Ureter (tissue), 1 donor: ENCODE results near the gene FAAH. TPM values are rescaled to one million over a fixed set of nuclear protein-coding genes. Genes with fewer than 3 reads are reported as not detected.

Experiments used
- DNase-seq: peaks from one replicate; pipeline ENCODE4 v3.0.0-alpha.2; 2020; ENCODE audit warnings: low spot score
- total RNA-seq: library from RNA; stranded (reverse); gene quantifications from one replicate; pipeline ENCODE4 v1.2.4, GENCODE V29; 2023
- donor health status: DM: yes; HTN: yes; CAD: no.

The FAAH gene
- total RNA-seq, 1 donor from 2014 or later = 62.9 TPM

DNA sequence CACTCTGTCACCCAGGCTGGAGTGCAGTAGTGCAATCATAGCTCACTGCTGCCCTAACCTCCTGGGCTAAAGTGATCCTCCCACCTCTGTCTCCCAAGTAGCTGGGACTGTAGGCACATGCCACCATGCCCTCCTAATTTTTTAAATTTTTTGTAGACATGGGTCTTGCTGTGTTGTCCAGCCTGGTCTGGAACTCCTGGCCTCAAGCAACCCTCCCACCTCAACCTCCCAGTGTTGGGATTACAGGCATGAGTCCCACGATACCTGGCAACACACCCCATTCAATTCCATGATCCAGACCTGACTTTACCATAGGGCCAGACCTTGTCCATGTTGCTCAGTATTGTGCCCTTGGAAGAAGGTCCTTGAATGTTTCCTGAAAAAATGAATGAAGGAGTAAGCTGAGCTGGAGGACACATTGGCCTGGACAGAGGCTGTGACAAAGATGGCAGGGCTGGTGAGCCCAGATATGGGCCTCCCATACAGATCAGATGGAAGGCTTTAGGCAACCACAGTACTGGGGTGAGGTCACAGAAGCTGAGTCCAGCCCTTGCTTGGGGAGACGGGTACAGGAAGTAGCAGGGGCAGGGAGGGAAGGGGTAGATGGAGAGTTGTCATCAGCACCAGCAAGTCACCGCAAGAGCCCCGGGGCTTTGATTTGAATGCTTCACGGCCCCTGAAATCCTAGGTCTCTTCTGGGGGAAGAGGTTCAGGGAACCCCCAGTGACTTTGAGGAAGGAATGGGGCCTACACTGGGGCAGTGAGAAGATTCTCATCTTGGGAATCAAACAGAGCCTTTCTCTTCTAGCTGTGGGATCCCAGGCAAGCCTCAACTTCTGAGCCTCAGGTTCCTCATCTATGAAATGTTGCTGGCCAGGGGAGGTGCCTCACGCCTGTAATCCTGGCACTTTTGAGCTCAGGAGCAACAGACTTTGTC, 55.4 kb downstream of the FAAH start:
- no peak for DNase-seq

DNA sequence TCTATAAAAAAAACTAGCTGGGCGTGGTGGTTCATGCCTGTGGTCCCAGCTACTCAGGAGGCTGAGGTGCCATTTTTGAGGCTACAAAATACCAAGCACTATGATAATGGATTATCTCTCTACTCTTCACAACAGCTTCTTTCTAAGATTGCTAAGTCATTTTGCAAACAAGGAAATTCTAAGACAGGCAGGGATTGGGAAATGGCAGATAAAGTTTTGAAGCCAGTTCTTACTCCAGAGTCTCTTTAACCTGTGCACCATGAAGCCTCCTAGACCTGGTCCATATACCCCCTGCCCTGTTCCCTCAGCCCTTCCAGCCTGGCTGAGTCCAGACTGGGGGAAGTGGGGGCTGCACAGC, 56.0 kb downstream of the FAAH start:
- DNase-seq = no peak

DNA sequence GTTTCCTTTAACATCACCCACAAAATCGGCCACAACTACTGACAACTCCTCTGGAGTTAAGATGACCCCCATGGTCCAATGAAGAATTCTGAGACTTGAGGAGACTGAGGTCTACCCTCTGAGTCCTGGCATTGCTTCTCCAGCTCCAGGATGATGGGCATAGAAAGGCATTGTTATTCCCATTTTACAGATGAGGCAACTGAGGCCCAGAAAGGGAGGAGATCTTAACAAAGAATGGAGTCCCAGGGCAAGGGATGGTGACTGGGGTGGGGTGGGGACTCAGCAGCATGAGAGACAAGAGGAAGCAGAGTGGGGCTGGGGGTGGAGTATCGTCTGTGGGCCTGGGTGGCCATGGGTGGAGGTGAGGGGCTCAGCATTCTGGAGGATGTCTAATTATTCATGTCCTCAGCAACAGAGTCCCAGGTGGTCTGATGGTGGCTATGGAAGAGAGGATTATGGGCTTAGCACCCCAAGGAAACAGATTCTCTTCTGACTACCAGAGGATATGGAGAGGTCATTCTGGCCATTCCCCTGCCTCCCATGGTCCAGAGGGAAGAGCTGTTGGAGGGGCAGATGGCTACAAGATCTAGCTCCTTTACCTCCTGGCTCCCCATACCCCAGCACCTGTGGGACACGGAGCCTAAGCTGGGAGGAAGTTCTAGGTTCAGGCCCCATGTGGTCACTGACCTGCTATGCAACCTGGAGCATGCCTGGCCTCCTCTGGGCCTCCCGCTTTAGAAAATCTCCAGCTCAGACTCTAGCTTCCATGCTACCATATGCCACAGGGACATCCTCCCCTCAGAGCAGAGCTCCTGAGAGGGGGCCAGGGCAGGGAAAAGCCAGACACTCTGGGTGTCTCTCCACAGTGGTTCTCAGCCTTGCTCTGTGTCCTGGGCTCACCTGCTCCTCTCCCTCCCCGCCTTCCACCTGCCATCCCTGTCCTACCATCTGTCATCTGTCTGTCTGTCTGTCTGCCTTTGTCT, 58.1 kb downstream of the FAAH start:
- no peak for DNase-seq

DNA sequence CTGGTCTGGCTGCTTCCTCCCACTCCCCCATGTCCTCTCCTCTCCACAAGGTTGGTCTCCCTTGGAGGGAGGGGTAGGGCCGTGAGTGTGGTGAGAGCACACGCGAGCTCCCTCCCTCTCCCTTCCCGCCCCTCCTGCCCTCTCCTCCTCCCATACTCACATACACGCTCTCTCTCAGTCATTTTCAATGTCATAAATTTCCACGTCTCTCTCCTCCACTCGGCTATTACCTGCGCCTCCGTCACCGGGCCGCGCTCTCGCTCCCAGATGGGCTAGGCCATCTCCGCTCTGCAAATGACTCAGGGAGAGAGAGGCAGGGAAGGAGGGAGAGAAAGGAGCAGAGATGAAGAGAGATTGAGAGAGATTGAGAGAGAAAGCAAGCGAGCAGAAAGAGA, 58.8 kb downstream of the FAAH start:
- DNase-seq = no peak

DNA sequence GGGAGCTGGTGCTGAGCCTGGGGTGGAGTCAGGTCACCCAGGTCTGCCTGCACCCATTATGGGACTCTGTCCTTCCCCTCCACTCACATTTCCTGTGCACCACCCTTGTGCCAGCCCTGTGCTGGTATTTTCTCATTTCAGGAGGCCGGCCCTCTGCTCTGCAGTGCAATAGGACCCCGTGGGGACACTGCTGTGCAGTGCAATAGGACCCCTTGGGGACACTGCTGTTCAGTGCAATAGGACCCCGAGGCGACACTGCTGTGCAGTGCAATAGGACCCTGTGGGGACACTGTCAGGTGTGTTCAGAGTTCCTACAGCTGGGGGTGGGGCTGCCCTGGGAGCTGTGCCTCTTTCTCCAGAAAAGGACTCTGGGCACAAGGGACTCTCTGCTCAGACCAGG, 59.3 kb downstream of the FAAH start:
- DNase-seq = no peak

DNA sequence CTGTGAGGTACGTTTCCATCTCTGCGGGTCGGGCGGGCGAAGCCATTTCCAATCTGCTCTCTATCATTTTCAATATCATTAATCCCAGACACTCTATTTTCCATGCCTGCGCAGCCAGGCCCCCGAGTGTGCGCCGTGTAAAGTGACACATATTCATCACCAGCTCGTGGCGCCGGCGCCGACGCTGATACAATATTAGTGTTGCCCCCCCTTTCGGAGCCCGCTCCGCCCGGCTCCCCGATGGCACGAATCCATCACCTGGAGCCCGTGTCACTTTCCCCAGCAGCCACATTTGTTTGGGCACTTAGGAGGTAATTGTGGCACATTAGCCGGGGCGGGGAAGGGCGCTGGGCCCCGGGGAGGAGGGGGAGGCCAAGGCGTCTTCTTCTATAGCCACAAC, 61.8 kb downstream of the FAAH start:
- DNase-seq = no peak

DNA sequence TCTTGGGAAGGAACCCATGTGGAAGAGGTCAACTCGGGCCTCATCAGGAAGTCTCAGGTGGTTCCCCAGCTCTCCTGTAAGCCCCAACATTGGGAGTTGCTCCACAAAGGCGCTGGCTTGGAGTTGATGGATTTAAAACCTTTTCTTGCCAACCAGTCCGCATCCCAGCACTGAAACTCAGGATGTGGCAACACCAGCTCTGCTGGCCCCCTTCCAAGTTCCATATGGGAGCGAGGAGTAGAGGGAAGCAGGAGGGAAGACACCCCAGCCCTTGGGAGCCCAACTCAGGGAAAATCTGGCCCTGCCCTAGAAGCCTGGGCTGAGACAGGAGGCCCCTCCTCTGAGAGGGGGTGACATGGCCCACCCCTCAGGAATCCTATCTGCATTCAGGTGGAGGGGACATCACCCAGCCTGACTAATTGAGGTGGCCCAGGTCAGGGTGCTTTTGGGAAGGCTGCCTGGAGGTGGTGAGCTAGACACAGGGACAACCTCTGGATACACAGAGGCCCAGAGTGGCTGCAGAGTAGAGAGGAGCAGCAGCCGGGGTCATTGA, 62.4 kb downstream of the FAAH start:
- DNase-seq = no peak

DNA sequence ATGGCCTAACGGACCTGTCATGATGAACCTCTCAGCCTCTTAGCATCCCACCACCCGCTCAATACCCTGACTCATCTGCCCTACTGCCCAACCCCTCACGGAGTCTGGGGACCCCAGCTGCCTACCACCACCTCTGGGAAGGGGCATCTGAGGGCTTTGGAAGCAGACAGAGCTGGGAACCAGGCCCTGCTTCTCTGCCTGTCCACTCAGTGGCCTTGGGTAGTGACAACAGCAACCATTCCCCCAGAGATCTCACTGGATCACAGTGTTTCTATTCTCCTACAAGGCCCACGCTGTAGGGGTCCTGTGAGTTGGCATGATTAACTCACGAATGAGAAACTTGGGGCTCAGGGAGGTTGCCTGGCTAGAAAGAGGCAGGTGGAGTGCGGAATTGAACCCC, 63.1 kb downstream of the FAAH start:
- no peak for DNase-seq

DNA sequence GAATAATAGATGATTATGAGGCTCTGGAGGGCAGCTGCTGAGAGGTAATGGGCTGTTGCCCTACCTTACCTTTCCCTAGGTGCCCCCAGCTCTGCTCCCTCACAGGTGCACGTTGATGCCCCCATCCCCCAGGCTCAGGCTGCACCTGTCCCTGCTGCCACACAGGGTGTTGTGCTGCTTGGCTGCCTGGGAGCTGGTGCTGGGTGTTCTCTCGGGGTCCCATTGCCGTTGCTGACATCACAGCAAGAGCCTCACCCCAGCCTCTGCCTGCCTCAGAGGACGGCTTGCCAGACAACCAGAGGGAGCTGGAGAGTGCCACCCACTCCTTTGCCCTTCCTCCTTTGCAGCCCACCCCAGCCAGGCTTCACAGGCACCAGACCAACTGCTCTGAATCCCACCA, 64.1 kb downstream of the FAAH start:
- DNase-seq = no peak

DNA sequence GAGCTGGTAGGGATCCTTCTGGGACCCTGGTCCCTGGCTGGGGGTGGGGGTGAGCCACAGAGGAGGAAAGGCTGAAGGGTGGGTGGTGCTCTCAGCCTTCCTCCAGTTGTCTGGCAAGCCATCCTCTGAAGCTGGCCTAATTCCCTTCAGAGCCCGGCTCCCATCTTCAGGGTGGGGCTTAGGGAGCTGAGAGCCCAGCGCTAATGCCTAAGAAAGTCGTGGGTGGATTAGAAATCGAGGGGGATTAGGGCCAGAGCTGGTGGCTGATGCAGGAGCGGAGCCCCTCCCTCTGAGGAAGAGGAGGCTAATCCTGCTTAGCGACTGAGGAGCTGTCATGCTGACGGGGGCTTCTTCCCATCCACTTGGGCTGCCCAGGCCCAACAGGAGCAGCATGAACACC, 64.7 kb downstream of the FAAH start:
- DNase-seq = no peak

DNA sequence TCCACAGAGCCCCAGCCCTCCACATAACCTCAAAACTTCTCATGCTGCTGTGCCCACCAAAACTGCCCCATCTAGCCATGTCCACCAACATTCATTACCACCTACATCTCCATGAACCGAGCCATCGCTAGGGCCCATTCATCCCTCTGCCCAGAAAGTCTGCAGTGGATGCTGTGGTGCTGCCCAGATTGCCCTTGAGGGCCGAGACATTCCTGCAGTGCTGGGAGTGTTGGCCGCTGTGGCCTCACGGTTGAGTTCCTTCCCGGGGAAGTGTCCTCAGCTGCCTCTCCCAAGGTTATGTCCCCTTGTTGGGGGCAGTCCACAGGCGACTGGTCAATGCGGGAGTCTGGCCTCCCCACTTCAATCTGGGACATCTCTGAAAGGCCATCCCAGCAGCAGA, 65.2 kb downstream of the FAAH start:
- no peak for DNase-seq

DNA sequence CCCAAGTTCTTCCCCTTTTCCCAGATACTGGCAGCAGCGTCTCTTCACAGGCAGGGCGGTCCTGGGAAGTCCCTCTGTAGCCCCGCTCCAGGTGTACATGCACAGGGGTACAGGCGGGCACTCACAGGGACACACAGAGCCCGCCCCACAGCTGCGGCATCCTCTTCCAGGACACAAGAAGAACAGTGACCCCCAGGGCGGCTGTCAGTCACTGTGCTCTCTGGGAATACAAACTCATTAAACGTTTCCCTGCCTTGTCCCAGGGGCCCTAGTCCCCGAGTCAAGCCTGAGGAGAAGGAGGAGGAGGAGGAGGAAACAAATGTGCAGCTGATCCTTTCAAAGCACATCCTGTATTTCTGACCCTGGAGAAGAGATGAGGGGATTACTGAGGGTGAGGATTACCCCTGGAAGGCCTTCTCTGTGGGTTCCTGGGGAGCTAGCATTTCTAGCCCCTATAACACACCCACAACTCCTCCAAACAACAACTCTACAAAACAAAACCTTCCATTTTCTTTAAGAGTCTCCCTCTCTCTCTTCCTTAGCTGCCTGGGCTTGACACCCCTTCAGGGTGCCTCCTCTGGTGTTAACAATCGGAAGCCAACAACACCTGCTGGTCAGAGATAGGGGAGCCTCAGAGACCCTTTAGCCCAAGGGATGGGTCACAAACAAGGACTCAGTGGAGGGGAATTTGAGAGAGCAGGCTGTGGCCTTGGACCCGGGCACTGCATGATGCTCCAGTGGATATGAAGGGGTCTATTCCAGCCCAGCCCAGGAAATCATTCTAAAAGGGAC, 67.1 kb downstream of the FAAH start:
- DNase-seq = no peak

DNA sequence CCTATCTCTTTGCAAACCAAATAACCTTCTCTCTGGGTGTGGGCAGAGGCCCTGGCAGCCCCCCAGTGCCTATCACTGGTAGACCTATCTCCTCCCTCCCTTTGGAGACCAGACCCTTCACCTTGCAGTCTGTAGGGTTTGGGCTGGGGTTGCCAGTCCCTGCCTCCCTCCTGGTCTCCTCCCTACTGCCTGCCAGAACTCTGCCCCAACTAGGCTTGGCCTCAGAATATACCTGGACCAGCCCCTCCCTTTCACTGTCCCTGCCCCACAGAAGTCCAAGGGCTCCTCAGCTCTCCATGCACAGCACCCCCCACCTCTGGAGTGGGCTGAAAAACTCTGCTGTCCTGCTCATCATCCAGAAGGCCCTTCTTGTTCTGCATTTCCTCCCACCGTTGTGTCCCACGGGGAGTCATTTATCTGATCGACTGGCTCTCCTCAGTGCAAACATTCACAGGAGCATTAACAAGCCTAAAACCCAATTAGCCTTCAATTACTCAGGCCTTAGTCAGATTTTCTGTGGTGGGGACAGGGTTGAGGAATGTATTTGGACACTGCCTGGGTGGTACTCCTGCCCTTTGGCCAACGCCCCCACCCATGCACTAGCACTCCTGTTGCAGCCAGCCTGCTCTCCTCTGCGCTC, 67.8 kb downstream of the FAAH start:
- DNase-seq = no peak

Other genes starting within 250 kb of the FAAH start
- gene TSPAN1, start 219.2 kb upstream of the FAAH start, total RNA-seq = 144 TPM
- gene P3R3URF, start 217.8 kb upstream of the FAAH start, total RNA-seq = not detected
- gene POMGNT1, start 195.9 kb upstream of the FAAH start, total RNA-seq = 99.6 TPM
- gene LURAP1, start 191.0 kb upstream of the FAAH start, total RNA-seq = 8.5 TPM
- gene RAD54L, start 146.6 kb upstream of the FAAH start, total RNA-seq = 0.39 TPM
- 76.6 TPM for gene LRRC41, start 90.7 kb upstream of the FAAH start, total RNA-seq
- 213 TPM for gene UQCRH, start 90.6 kb upstream of the FAAH start, total RNA-seq
- gene NSUN4, start 53.5 kb upstream of the FAAH start, total RNA-seq = 45.0 TPM
- gene DMBX1, start 95.5 kb downstream of the FAAH start, total RNA-seq = not detected
- gene KNCN, start 157.3 kb downstream of the FAAH start, total RNA-seq = not detected
- 66.9 TPM for gene MKNK1, start 210.0 kb downstream of the FAAH start, total RNA-seq
- gene MOB3C, start 222.5 kb downstream of the FAAH start, total RNA-seq = 27.9 TPM